GM23248 (cell line): ENCODE results near the gene GRAMD1A. TPM values are rescaled to one million over a fixed set of nuclear protein-coding genes. Genes with fewer than 3 reads are reported as not detected.

Experiments used
- DNase-seq: peaks from one replicate; pipeline ENCODE4 v3.0.0-alpha.2; 2015
- H2AFZ ChIP-seq: fragments of 200-600 bp; sonication (generic); 2 replicates; pipeline ENCODE4 v1.6.1; 2016; ENCODE audit warnings: antibody characterized with exemption
- H3F3A ChIP-seq: fragments of 200-600 bp; sonication (generic); 2 replicates; pipeline ENCODE4 v1.6.1; 2016; ENCODE audit warnings: mild to moderate bottlenecking, antibody characterized with exemption, mixed run types; ENCODE audit not compliant: insufficient read depth
- H3K27ac ChIP-seq: fragments of 200-600 bp; sonication (generic); 2 replicates; pipeline ENCODE4 v1.5.1; 2016; ENCODE audit warnings: mild to moderate bottlenecking
- H3K27me3 ChIP-seq: fragments of 200-600 bp; sonication (generic); replicated peaks from 2 replicates; pipeline ENCODE4 v1.6.1; 2016; ENCODE audit warnings: mild to moderate bottlenecking; ENCODE audit not compliant: insufficient read depth
- H3K36me3 ChIP-seq: fragments of 200-600 bp; sonication (generic); 2 replicates; pipeline ENCODE4 v1.6.1; 2016; ENCODE audit warnings: low read depth, mild to moderate bottlenecking
- H3K4me1 ChIP-seq: fragments of 200-600 bp; sonication (generic); 2 replicates; pipeline ENCODE4 v1.6.1; 2016; ENCODE audit warnings: mild to moderate bottlenecking; ENCODE audit not compliant: insufficient read depth
- H3K4me2 ChIP-seq: fragments of 200-600 bp; sonication (generic); one replicate; pipeline ENCODE4 v1.6.1; 2016; ENCODE audit warnings: mild to moderate bottlenecking; ENCODE audit not compliant: unreplicated experiment
- H3K4me3 ChIP-seq: fragments of 200-600 bp; sonication (generic); 2 replicates; pipeline ENCODE4 v1.5.1; 2016; ENCODE audit warnings: mild to moderate bottlenecking
- H3K79me2 ChIP-seq: fragments of 200-600 bp; sonication (generic); 2 replicates; pipeline ENCODE4 v1.6.1; 2016; ENCODE audit warnings: mild to moderate bottlenecking; ENCODE audit not compliant: insufficient read depth
- H3K9ac ChIP-seq: fragments of 200-600 bp; sonication (generic); 2 replicates; pipeline ENCODE4 v1.6.1; 2016; ENCODE audit warnings: mild to moderate bottlenecking
- H3K9me2 ChIP-seq: fragments of 200-600 bp; sonication (generic); 2 replicates; pipeline ENCODE4 v1.6.1; 2016; ENCODE audit warnings: mixed run types, mild to moderate bottlenecking, moderate library complexity; ENCODE audit not compliant: insufficient read depth
- H3K9me3 ChIP-seq: fragments of 200-600 bp; sonication (generic); one replicate; pipeline ENCODE4 v1.6.1; 2017; ENCODE audit warnings: low read depth
- H4K20me1 ChIP-seq: fragments of 200-600 bp; sonication (generic); 2 replicates; pipeline ENCODE4 v1.6.0; 2016; ENCODE audit not compliant: insufficient read depth
- EZH2 ChIP-seq: fragments of 200-600 bp; sonication (generic); IDR thresholded peaks from 2 replicates; pipeline ENCODE4 v1.6.1; 2018; ENCODE audit warnings: antibody characterized with exemption, mild to moderate bottlenecking; ENCODE audit not compliant: insufficient read depth, poor library complexity, severe bottlenecking
- EZH2phosphoT487 ChIP-seq: fragments of 200-600 bp; sonication (generic); IDR thresholded peaks from 2 replicates; pipeline ENCODE4 v1.6.1; 2018; ENCODE audit warnings: antibody characterized with exemption, moderate library complexity, mild to moderate bottlenecking, low read depth; ENCODE audit not compliant: insufficient read depth
- WGBS, 2 experiments: methylation state at CpG; one replicate each; pipeline ENCODE4 v1.1.6; 2015 to 2017; ENCODE audit warnings: low lambda C conversion rate in 2 of 2, low coverage in 1 of 2; ENCODE audit errors: missing lambda C conversion rate in 2 of 2; 5-methylcytosine and 5-hydroxymethylcytosine counted together
- in situ Hi-C: fragments of 300-500 bp; cut with MboI; formaldehyde crosslinking; loops from 2 replicates; pipeline ENCODE4 v1.15.0; 2020
- polyA plus RNA-seq: library from polyadenylated mRNA; unstranded; fragments of >200 nt; fragmentation: Nextera tagmentation; extraction: Ambion mirVana; gene quantifications from 2 replicates; pipeline ENCODE4 v1.2.1, GENCODE V29; 2016
- total RNA-seq: library from RNA; depleted of rRNA; stranded (reverse); fragments of >200 nt; shearing (Covaris generic); gene quantifications from 2 replicates; pipeline ENCODE4 v1.2.3, GENCODE V29; 2014

The GRAMD1A gene
- total and polyA plus RNA-seq, 2 experiments from 2014 or later: 17.3 to 33.8 TPM

DNA sequence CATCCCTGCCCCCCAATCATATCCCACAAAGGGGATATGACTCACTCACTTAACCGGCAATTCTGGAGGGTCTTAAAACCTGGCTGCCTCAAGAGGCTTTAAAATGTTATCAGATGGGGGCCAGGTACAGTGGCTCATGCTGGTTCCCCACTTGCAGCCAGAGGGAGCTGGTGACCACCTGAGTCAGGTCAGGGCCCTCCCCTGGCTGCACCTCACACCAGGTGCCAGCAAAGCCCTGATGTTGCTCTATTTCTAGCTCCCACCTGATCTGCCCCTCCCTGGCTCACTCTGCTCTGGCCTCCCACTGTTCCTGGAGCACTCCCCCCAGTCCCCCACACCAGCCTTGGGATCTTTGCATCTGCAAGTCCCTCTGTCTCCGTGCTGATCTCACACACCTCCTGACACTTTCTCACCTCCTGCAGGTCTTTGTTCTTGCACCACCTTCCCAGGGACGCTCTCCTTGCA lies 55.6 kb downstream of the GRAMD1A start:
- Histone ChIP-seq H3K4me2 (no peak overlapping the region), H3F3A (no peaks in the 10 kb centered on the region), H3K27ac (no peak overlapping the region), H3K9ac (no peak overlapping the region), H3K4me1 (no peaks in the 10 kb centered on the region), H3K9me2 (no peaks in the 10 kb centered on the region), H3K4me3 (no peak overlapping the region), H4K20me1 (no peaks in the 10 kb centered on the region), H3K36me3 (no peaks in the 10 kb centered on the region), H2AFZ (no peak overlapping the region), H3K9me3 (no peaks in the 10 kb centered on the region), H3K79me2 (no peaks in the 10 kb centered on the region), H3K27me3 (peaks cover 26% of the 10 kb centered on the region)
- in situ Hi-C loops: no loop called here
- 0 to 3% methylated on average over 3 of the region's 3 CpGs for WGBS, 2 experiments
- TF ChIP-seq EZH2: no peak
- no peak for TF ChIP-seq EZH2phosphoT487
- DNase-seq: no peak

DNA sequence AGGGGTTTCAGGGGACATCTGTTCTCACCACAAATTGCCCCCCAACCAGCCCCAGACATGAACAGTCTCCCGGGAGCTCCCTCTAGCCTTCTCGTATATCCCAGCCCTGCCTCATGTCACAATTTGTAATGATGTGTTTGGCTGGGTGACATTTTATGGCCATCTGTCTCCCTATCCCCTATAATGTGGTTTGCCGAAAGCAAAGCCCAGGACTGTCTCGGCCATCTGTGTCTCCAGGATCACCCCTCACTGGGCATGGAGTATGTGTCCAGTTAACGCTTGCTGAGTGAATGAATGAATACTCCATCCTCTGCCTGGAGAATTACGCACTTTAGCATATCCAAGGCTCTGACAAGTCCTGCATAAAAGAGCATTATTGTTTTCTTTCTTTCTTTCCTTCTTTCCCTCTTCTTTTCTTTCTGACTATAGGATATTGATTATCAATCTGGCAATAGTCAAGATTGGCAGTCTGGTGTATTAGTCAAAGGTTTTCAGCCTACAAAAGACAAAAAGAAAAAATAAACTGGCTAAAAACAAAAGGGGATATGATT lies 56.5 kb downstream of the GRAMD1A start:
- WGBS, 2 experiments: 23 to 25% methylated on average over 6 of the region's 6 CpGs
- Histone ChIP-seq H2AFZ (no peak overlapping the region), H3K79me2 (no peaks in the 10 kb centered on the region), H3K9me3 (no peaks in the 10 kb centered on the region), H3K4me3 (no peak overlapping the region), H3K9me2 (no peaks in the 10 kb centered on the region), H3F3A (no peaks in the 10 kb centered on the region), H3K27me3 (peaks cover 26% of the 10 kb centered on the region), H3K4me2 (no peak overlapping the region), H3K27ac (no peak overlapping the region), H3K4me1 (no peaks in the 10 kb centered on the region), H3K9ac (no peak overlapping the region), H3K36me3 (no peaks in the 10 kb centered on the region), H4K20me1 (no peaks in the 10 kb centered on the region)
- DNase-seq: no peak
- in situ Hi-C loops: no loop called here
- TF ChIP-seq EZH2phosphoT487 (no peak), EZH2 (no peak)

DNA sequence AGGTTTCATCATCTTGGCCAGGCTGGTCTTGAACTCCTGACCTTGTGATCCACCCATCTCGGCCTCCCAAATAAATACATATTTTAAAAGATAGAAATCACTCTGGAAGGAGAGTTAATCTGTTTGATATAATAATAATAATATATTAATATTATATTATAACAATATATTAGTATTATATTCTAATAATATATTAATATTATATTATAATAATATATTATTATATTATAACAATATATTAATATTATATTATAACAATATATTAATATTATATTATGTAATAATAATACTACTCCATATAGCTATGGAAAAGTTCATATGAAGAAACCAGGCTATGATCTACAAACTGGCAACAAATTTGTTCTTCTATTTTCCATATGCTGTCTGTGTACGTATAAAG lies 58.2 kb downstream of the GRAMD1A start:
- Histone ChIP-seq H3K4me2 (no peak overlapping the region), H3K4me1 (no peaks in the 10 kb centered on the region), H3K27ac (no peak overlapping the region), H3K79me2 (no peaks in the 10 kb centered on the region), H4K20me1 (no peaks in the 10 kb centered on the region), H3K27me3 (peaks cover 24% of the 10 kb centered on the region), H3F3A (no peaks in the 10 kb centered on the region), H3K9ac (no peak overlapping the region), H3K4me3 (no peak overlapping the region), H3K36me3 (no peaks in the 10 kb centered on the region), H2AFZ (no peak overlapping the region), H3K9me2 (no peaks in the 10 kb centered on the region), H3K9me3 (no peaks in the 10 kb centered on the region)
- 35 to 40% methylated on average over 2 of the region's 2 CpGs for WGBS, 2 experiments
- TF ChIP-seq EZH2phosphoT487: no peak
- TF ChIP-seq EZH2: no peak
- in situ Hi-C loops: no loop called here
- DNase-seq: no peak

DNA sequence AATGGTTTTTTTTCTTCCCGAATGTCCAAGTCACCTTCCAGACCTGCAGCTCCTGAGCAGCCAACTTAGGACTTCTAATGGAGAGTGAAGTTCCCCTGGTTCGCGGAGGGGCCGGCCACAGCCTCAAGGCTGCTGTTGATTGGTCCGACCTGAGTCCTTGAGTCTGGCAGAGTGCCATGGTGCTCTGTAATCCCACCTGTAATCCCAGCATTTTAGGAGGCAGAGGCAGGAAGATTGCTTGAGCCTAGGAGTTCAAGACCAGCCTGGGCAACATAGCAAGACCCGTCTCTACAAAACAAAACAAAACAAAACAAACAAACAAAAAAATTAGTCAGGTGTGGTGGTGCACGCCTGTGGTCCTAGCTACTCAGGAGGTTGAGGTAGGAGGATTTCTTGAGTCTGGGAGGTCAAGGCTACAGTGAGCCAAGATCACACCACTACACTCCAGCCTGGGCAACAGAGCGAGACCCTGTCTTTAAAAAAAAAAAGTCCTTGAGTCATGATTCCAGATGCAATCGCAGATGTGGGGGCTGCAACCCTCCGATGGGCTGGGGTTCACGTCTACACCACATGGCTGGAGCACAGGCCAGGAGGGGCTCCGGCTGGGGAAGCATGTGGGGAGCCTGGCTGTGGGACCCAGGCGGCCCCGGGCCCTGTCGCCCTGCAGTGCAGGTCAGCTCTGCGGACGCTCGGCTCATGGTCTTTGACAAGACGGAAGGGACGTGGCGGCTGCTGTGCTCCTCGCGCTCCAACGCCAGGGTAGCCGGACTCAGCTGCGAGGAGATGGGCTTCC lies 59.1 kb downstream of the GRAMD1A start:
- Histone ChIP-seq H3K9me3 (no peaks in the 10 kb centered on the region), H3K4me2 (no peak overlapping the region), H3K79me2 (no peaks in the 10 kb centered on the region), H3K27ac (no peak overlapping the region), H3K4me1 (no peaks in the 10 kb centered on the region), H2AFZ (no peak overlapping the region), H3K9me2 (no peaks in the 10 kb centered on the region), H3K4me3 (no peak overlapping the region), H3K9ac (no peak overlapping the region), H3K36me3 (no peaks in the 10 kb centered on the region), H4K20me1 (no peaks in the 10 kb centered on the region), H3K27me3 (peaks cover 24% of the 10 kb centered on the region), H3F3A (no peaks in the 10 kb centered on the region)
- in situ Hi-C loops: no loop called here
- TF ChIP-seq EZH2phosphoT487 (no peak), EZH2 (no peak)
- no peak for DNase-seq
- 59 to 65% methylated on average over 26 of the region's 26 CpGs for WGBS, 2 experiments
